ENCODE data around the gene METTL9. TPM values are rescaled to one million over a fixed set of nuclear protein-coding genes. Genes with fewer than 3 reads are reported as not detected.
"Not testable (repeated sequence)": the region's sequence is repeated elsewhere in the genome, so short reads cannot be mapped to it uniquely, and the experiment has no call there.

METTL9 gene
- total RNA-seq, 1 donor from 2014 or later, result 225 TPM

DNA sequence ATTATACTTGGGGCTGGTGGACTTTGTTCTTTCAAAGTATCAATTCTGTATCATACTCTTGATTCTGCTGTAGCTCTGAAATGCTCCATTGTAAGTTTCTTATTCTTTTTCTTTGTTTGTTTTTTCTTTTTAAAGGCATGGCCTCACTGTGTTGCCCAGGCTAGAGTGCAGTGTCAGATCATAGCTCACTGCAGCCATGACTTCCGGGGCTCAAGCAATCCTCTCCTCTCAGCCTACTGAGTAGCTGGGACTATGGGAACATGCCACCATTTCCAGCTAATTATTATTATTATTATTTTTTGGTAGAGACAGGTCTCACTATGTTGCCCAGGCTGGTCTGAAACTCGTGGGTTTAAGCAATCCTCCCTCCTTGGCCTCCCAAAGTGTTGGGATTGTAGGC is 38.9 kb upstream of the METTL9 start:
- no peak for FAIRE-seq
- no peak for DNase-seq (ENCODE audit: low read depth)
- Histone ChIP-seq H3K4me3 (ENCODE audit: low read depth, low read length) (no peak overlapping the region), H3K36me3 (ENCODE audit: control insufficient read depth, insufficient read depth, low read length) (no peaks in the 10 kb centered on the region), H3K27me3 (ENCODE audit: control insufficient read depth, insufficient read depth, low read length) (no peaks in the 10 kb centered on the region)
- TF ChIP-seq CTCF (IDR thresholded peaks at IDR 0.05; ENCODE audit: insufficient read depth, low read length, severe bottlenecking), result no peak

DNA sequence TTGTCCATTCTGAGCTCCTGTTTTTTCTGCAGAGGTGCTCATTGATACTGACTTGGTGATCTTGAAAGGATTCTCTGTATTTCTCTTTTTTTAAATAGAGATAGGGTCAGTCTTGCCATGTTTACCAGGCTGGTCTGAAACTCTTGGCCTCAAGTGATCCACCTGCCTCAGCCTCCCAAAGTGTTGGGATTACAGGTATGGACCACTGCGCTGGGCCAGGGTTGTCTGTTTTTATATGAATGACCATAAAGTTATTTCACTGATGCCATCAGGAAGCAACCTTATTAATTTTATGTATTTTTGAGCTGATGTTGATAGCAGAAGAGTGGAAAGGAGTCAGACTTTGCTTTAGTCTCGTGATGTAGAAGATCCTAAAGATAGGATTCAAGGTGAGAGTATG is 35.7 kb upstream of the METTL9 start:
- Histone ChIP-seq H3K27me3 (ENCODE audit: control insufficient read depth, insufficient read depth, low read length) (no peaks in the 10 kb centered on the region), H3K4me3 (ENCODE audit: low read depth, low read length) (no peak overlapping the region), H3K36me3 (ENCODE audit: control insufficient read depth, insufficient read depth, low read length) (no peaks in the 10 kb centered on the region)
- no peak for TF ChIP-seq CTCF (IDR thresholded peaks at IDR 0.05; ENCODE audit: insufficient read depth, low read length, severe bottlenecking)
- DNase-seq (ENCODE audit: low read depth) (no peak), FAIRE-seq (no peak)

DNA sequence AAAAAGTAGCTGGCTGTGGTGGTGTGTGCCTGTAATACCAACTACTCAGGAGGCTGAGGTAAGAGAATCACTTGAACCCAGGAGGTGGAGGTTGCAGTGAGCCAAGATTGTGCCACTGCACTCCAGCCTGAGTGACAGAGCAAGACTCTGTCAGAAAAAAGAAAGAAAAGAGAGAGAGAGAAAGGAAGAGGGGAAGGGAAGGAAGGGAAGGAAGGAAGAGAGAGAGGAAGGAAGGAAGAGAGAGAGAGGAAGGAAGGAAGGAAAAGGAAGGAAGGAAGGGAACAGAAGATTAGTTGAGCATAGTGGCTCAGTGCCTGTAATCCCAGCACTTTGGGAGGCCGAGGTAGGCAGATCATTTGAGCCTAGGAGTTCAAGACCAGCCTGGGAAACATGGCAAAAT is 35.0 kb upstream of the METTL9 start:
- not testable (repeated sequence) for FAIRE-seq; H3K4me3 ChIP-seq (ENCODE audit: low read depth, low read length); DNase-seq (ENCODE audit: low read depth); H3K36me3 ChIP-seq (ENCODE audit: control insufficient read depth, insufficient read depth, low read length); H3K27me3 ChIP-seq (ENCODE audit: control insufficient read depth, insufficient read depth, low read length)

GRCh38 chr16:21565507-21565860 is 33.9 kb upstream of the METTL9 start:
- FAIRE-seq, result no peak
- TF ChIP-seq CTCF (IDR thresholded peaks at IDR 0.05; ENCODE audit: insufficient read depth, low read length, severe bottlenecking), result no peak
- Histone ChIP-seq H3K4me3 (ENCODE audit: low read depth, low read length) (no peak overlapping the region), H3K36me3 (ENCODE audit: control insufficient read depth, insufficient read depth, low read length) (no peaks in the 10 kb centered on the region), H3K27me3 (ENCODE audit: control insufficient read depth, insufficient read depth, low read length) (no peaks in the 10 kb centered on the region)
- DNase-seq (ENCODE audit: low read depth), result no peak

DNA sequence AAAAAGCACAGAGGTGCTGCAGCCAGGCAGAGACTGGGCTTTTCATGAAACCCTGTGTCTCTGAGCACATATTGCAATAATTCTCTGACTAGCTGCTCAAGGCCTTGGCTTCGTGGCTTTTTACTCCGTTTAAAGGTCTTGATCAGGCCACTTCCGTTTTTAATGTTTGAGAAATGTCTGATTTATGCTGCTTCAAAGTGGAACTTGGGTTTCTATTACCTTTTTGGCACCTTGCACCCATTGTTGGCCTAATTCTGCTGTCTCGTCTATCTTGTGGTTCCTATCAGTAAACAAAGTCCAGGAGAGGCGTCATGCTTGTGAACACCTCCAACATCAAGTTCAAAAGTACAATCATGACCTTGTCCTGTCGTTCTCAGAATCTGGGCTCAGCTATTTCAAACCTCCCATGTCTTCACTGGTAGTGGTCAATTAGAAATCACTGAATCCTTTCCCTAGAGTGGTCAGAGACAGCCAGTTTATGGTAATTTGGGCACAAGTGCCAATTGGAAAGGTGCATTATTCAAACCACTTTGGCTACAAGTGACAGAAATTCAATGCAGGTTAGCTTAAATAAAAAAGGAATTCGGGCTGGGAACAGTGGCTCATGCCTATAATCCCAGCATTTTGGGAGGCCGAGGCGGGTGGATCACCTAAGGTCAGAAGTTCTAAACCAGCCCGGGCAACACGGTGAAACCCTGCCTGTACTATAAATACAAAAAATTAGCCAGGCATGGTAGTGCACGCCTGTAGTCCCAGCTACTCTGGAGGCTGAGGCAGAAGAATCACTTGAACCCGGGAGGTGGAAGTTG is 33.3 kb upstream of the METTL9 start:
- DNase-seq (ENCODE audit: low read depth) (no peak), FAIRE-seq (no peak)
- no peak overlapping the region for H3K4me3 ChIP-seq (ENCODE audit: low read depth, low read length)
- no peaks in the 10 kb centered on the region for H3K27me3 ChIP-seq (ENCODE audit: control insufficient read depth, insufficient read depth, low read length)
- no peaks in the 10 kb centered on the region for H3K36me3 ChIP-seq (ENCODE audit: control insufficient read depth, insufficient read depth, low read length)
- TF ChIP-seq CTCF (IDR thresholded peaks at IDR 0.05; ENCODE audit: insufficient read depth, low read length, severe bottlenecking), result no peak

DNA sequence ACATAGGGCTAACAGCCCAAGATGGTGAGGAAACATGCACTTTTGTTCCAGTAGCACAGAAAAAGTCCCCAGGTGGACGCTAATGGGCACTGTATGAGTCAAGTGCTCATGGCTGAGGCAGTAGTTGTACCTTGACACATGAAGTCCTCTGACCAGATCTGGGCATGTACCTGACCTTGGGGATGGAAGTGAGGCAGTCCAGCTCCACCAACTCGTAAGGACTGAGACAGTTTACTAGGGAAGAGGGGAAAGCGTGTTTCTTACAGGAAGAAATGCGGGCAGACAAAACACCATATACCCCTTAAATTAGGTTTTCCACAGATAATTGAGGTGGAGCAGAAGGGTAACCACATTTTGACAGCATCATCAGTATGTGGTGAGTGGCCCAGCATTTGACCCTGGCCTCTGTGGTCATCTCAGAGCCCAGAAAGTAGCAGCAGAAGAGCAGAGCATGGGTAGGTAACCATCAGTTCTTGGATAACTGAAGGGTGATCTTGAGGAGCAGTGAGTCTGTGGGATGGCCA is 32.4 kb upstream of the METTL9 start:
- no peaks in the 10 kb centered on the region for H3K36me3 ChIP-seq (ENCODE audit: control insufficient read depth, insufficient read depth, low read length)
- no peak for FAIRE-seq

DNA sequence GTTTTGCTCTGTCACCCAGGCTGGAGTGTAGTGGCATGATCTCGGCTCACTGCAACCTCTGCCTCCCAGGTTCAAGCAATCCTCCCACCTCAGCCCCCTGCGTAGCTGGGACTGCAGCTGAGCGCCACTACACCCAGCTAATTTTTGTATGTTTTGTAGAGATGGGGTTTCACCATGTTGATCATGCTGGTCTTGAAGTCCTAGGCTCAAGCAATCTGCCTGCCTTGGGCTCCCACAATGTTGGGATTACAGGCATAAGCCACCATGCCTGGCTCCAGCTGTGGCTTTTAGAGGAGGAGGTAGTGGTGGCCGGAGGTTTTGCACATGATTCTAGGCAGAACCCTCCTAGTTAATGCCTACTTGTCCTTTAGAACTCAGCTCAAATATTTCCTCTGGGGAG is 31.9 kb upstream of the METTL9 start:
- DNase-seq (ENCODE audit: low read depth); H3K27me3 ChIP-seq (ENCODE audit: control insufficient read depth, insufficient read depth, low read length); FAIRE-seq; H3K36me3 ChIP-seq (ENCODE audit: control insufficient read depth, insufficient read depth, low read length); H3K4me3 ChIP-seq (ENCODE audit: low read depth, low read length): not testable (repeated sequence)

More for the DNA sequence above, 32.4 kb upstream of the METTL9 start:
- no peak overlapping the region for H3K4me3 ChIP-seq (ENCODE audit: low read depth, low read length)
- H3K27me3 ChIP-seq (ENCODE audit: control insufficient read depth, insufficient read depth, low read length), result no peaks in the 10 kb centered on the region
- no peak for DNase-seq (ENCODE audit: low read depth)
- no peak for TF ChIP-seq CTCF (IDR thresholded peaks at IDR 0.05; ENCODE audit: insufficient read depth, low read length, severe bottlenecking)

All from bronchial epithelial cell (primary cell).